ENCODE measurements around the gene FNBP1L. TPM values are rescaled to one million over a fixed set of nuclear protein-coding genes. Genes with fewer than 3 reads are reported as not detected.

Gene FNBP1L
- total and polyA plus RNA-seq, 2 experiments from 2014 or later, result 56.3 to 132 TPM

DNA sequence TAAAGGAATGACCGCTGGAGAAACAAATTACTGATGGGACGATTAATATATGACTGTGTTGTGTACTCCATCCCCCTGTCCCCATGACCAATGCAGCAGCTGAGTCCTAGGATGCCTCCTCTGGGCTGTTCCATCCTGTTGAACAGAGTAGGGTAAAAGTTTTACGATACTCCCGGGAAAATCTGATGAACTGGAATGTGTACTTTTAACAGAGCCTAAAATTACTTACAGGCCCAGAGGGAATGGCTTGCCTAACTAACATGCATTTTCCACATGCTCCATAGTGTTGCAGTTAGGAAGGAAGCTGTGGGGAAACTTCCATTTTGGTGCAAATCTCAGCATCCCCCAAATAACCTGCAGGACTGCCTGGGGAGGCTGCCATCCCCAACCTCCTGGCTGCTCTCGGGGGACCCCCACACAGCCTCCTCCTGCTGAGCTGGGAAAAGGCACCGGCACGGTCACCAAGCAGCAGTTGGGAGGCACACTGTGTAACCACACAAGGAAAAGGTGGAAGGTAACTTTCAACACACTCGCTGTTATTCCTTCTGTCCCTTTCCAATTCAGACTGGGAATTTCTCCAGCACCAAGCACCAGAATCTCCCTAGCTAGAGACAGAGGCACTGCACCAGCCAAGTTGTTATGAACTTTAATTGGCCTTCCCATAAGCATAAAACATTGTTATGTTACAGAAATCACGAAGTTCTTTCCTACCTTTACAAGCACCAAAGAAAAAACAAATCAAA lies 136.5 kb downstream of the FNBP1L start:
- H3K4me1 Mint-ChIP-seq, result peaks cover 17% of the 10 kb centered on the region
- DNase-seq (ENCODE audit: low spot score) (no peak), ATAC-seq (peak; percentile 24; the same call in 1 of the 3 replicates)
- 0 out of 2 replicates have a peak overlapping the region, but pooled peaks have one; percentile 8 for H3K27ac ChIP-seq (ENCODE audit: low read depth)
- H3K4me1 ChIP-seq (ENCODE audit: insufficient read depth), result peaks cover 11% of the 10 kb centered on the region; the same call in 1 of the 2 replicates
- TF ChIP-seq, protein P1, sequence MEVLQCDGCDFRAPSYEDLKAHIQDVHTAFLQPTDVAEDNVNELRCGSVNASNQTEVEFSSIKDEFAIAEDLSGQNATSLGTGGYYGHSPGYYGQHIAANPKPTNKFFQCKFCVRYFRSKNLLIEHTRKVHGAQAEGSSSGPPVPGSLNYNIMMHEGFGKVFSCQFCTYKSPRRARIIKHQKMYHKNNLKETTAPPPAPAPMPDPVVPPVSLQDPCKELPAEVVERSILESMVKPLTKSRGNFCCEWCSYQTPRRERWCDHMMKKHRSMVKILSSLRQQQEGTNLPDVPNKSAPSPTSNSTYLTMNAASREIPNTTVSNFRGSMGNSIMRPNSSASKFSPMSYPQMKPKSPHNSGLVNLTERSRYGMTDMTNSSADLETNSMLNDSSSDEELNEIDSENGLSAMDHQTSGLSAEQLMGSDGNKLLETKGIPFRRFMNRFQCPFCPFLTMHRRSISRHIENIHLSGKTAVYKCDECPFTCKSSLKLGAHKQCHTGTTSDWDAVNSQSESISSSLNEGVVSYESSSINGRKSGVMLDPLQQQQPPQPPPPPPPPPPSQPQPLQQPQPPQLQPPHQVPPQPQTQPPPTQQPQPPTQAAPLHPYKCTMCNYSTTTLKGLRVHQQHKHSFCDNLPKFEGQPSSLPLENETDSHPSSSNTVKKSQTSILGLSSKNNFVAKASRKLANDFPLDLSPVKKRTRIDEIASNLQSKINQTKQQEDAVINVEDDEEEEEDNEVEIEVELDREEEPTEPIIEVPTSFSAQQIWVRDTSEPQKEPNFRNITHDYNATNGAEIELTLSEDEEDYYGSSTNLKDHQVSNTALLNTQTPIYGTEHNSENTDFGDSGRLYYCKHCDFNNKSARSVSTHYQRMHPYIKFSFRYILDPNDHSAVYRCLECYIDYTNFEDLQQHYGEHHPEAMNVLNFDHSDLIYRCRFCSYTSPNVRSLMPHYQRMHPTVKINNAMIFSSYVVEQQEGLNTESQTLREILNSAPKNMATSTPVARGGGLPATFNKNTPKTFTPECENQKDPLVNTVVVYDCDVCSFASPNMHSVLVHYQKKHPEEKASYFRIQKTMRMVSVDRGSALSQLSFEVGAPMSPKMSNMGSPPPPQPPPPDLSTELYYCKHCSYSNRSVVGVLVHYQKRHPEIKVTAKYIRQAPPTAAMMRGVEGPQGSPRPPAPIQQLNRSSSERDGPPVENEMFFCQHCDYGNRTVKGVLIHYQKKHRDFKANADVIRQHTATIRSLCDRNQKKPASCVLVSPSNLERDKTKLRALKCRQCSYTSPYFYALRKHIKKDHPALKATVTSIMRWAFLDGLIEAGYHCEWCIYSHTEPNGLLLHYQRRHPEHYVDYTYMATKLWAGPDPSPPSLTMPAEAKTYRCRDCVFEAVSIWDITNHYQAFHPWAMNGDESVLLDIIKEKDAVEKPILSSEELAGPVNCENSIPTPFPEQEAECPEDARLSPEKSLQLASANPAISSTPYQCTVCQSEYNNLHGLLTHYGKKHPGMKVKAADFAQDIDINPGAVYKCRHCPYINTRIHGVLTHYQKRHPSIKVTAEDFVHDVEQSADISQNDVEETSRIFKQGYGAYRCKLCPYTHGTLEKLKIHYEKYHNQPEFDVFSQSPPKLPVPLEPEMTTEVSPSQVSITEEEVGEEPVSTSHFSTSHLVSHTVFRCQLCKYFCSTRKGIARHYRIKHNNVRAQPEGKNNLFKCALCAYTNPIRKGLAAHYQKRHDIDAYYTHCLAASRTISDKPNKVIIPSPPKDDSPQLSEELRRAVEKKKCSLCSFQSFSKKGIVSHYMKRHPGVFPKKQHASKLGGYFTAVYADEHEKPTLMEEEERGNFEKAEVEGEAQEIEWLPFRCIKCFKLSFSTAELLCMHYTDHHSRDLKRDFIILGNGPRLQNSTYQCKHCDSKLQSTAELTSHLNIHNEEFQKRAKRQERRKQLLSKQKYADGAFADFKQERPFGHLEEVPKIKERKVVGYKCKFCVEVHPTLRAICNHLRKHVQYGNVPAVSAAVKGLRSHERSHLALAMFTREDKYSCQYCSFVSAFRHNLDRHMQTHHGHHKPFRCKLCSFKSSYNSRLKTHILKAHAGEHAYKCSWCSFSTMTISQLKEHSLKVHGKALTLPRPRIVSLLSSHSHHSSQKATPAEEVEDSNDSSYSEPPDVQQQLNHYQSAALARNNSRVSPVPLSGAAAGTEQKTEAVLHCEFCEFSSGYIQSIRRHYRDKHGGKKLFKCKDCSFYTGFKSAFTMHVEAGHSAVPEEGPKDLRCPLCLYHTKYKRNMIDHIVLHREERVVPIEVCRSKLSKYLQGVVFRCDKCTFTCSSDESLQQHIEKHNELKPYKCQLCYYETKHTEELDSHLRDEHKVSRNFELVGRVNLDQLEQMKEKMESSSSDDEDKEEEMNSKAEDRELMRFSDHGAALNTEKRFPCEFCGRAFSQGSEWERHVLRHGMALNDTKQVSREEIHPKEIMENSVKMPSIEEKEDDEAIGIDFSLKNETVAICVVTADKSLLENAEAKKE (CRISPR knock-in tag; IDR thresholded peaks at IDR 0.05), result no peak
- TF ChIP-seq EZH2phosphoT487 (IDR thresholded peaks at IDR 0.05; ENCODE audit: unreplicated experiment) (no peak), ZNF331 (CRISPR knock-in tag; IDR thresholded peaks at IDR 0.05; ENCODE audit: low read depth) (no peak), CREB1 (CRISPR knock-in tag; IDR thresholded peaks at IDR 0.05; ENCODE audit: low read depth) (no peak), NANOG (IDR thresholded peaks at IDR 0.05; ENCODE audit: borderline replicate concordance) (no peak), JUNB (IDR thresholded peaks at IDR 0.05; ENCODE audit: unreplicated experiment) (no peak), STAT1 (IDR thresholded peaks at IDR 0.05; ENCODE audit: unreplicated experiment) (no peak), CTCF (conservative IDR thresholded peaks at IDR 0.05; ENCODE audit: low read depth in 2 of 2) (no peak), POLR2AphosphoS5 (IDR thresholded peaks at IDR 0.05; ENCODE audit: low read depth) (no peak), EZH2 (IDR thresholded peaks at IDR 0.05; ENCODE audit: low read depth, unreplicated experiment) (no peak), REST (IDR thresholded peaks at IDR 0.05; ENCODE audit: unreplicated experiment) (no peak), ZNF114 (CRISPR knock-in tag; IDR thresholded peaks at IDR 0.05) (no peak)
- TF ChIP-seq, protein P2, sequence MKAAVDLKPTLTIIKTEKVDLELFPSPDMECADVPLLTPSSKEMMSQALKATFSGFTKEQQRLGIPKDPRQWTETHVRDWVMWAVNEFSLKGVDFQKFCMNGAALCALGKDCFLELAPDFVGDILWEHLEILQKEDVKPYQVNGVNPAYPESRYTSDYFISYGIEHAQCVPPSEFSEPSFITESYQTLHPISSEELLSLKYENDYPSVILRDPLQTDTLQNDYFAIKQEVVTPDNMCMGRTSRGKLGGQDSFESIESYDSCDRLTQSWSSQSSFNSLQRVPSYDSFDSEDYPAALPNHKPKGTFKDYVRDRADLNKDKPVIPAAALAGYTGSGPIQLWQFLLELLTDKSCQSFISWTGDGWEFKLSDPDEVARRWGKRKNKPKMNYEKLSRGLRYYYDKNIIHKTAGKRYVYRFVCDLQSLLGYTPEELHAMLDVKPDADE (IDR thresholded peaks at IDR 0.05), result no peak
- H3K36me3 Mint-ChIP-seq (ENCODE audit: low read depth), result peaks cover 21% of the 10 kb centered on the region
- H3K36me3 ChIP-seq (ENCODE audit: insufficient read depth), result peaks cover 7% of the 10 kb centered on the region; the same call in 1 of the 2 replicates
- H3K9me3 Mint-ChIP-seq, result no peaks in the 10 kb centered on the region
- no peaks in the 10 kb centered on the region for H3K79me2 ChIP-seq (replicated peaks; ENCODE audit: insufficient read depth)
- 0 out of 2 replicates have a peak overlapping the region, but pooled peaks have one; percentile 29 for H3K27ac Mint-ChIP-seq
- no peaks in the 10 kb centered on the region for H3F3A ChIP-seq (replicated peaks; ENCODE audit: low read depth)
- no peaks in the 10 kb centered on the region for H3K27me3 Mint-ChIP-seq (ENCODE audit: insufficient read depth, low read depth, poor library complexity)
- H3K4me3 ChIP-seq, result no peak overlapping the region
- H3K4me2 ChIP-seq, result no peak overlapping the region
- H3K27me3 ChIP-seq (ENCODE audit: insufficient read depth), result no peaks in the 10 kb centered on the region
- H4K20me1 ChIP-seq (replicated peaks; ENCODE audit: insufficient read depth), result no peaks in the 10 kb centered on the region; the same call in 1 of the 2 replicates
- no peaks in the 10 kb centered on the region for H3K9me2 ChIP-seq (ENCODE audit: insufficient read depth)
- H3K4me3 Mint-ChIP-seq, result no peak overlapping the region
- no peak overlapping the region for H2AFZ ChIP-seq
